Transverse colon (tissue), 3 donors: ENCODE results near the gene ATG2B.

Experiments
- POLR2A ChIP-seq: fragments of 450-650 bp; IDR thresholded peaks from one replicate; pipeline ENCODE4 v1.6.1; 2016; ENCODE audit warnings: antibody characterized with exemption, mild to moderate bottlenecking, moderate library complexity
- TF ChIP-seq, protein P1 (sequence below), 5 experiments: fragments of 200-600 bp in 3 of 5; fragments of 450-650 bp in 2 of 5; sonication (generic) in 3 of 5; IDR thresholded peaks; 1 replicate in 2 of 5; 2 replicates in 3 of 5; pipeline ENCODE4 v1.5.1; 2016 to 2017; ENCODE audit warnings: antibody characterized with exemption in 5 of 5, inconsistent platforms in 3 of 5, mild to moderate bottlenecking in 2 of 5, moderate library complexity in 1 of 5

- TF ChIP-seq POLR2A, result no peak
- TF ChIP-seq, protein P1, sequence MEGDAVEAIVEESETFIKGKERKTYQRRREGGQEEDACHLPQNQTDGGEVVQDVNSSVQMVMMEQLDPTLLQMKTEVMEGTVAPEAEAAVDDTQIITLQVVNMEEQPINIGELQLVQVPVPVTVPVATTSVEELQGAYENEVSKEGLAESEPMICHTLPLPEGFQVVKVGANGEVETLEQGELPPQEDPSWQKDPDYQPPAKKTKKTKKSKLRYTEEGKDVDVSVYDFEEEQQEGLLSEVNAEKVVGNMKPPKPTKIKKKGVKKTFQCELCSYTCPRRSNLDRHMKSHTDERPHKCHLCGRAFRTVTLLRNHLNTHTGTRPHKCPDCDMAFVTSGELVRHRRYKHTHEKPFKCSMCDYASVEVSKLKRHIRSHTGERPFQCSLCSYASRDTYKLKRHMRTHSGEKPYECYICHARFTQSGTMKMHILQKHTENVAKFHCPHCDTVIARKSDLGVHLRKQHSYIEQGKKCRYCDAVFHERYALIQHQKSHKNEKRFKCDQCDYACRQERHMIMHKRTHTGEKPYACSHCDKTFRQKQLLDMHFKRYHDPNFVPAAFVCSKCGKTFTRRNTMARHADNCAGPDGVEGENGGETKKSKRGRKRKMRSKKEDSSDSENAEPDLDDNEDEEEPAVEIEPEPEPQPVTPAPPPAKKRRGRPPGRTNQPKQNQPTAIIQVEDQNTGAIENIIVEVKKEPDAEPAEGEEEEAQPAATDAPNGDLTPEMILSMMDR (IDR thresholded peaks at IDR 0.05), result no peak
Observed at GRCh38 chr14:96307434-96307833, 55.7 kb downstream of the ATG2B start.
